Measurements from ENCODE around the gene KDM2A.

Gene KDM2A

GRCh38 chr11:67238894-67239782 lies 120.1 kb downstream of the KDM2A start (continued):
- no peak for TF ChIP-seq ZNF302 (tag by site-specific recombination; IDR thresholded peaks at IDR 0.05; ENCODE audit: low read depth)
- no peak for TF ChIP-seq ZNF121 (tag by site-specific recombination; IDR thresholded peaks at IDR 0.05)
- TF ChIP-seq TSHZ1 (tag by site-specific recombination; IDR thresholded peaks at IDR 0.05; ENCODE audit: borderline replicate concordance) = no peak
- no peak for TF ChIP-seq REST (tag by site-specific recombination; IDR thresholded peaks at IDR 0.05)
- no peak for TF ChIP-seq ZNF280D (tag by site-specific recombination; IDR thresholded peaks at IDR 0.05)
- TF ChIP-seq FEZF1 (tag by site-specific recombination; IDR thresholded peaks at IDR 0.05) = no peak
- TF ChIP-seq ATF2 (tag by site-specific recombination; IDR thresholded peaks at IDR 0.05; ENCODE audit: low read depth) = no peak
- TF ChIP-seq ZNF214 (tag by site-specific recombination; IDR thresholded peaks at IDR 0.05; ENCODE audit: borderline replicate concordance) = no peak
- TF ChIP-seq ZNF335 (tag by site-specific recombination; conservative IDR thresholded peaks at IDR 0.05) = peak; percentile 83
- TF ChIP-seq ZNF747 (tag by site-specific recombination; IDR thresholded peaks at IDR 0.05) = no peak
- TF ChIP-seq TRIM28 (IDR thresholded peaks at IDR 0.05; ENCODE audit: borderline replicate concordance, low read length) = peak; percentile 64; the same call in 1 of the 2 replicates
- TF ChIP-seq ZNF18 (tag by site-specific recombination; IDR thresholded peaks at IDR 0.05) = no peak
- TF ChIP-seq REPIN1 (tag by site-specific recombination; IDR thresholded peaks at IDR 0.05; ENCODE audit: low read depth) = no peak
